ENCODE results near the gene JKAMP. TPM values are rescaled to one million over a fixed set of nuclear protein-coding genes. Genes with fewer than 3 reads are reported as not detected.
A peak's percentile ranks its signal among the peaks of the same experiment; 100 is the strongest.

Gene JKAMP, protein sequence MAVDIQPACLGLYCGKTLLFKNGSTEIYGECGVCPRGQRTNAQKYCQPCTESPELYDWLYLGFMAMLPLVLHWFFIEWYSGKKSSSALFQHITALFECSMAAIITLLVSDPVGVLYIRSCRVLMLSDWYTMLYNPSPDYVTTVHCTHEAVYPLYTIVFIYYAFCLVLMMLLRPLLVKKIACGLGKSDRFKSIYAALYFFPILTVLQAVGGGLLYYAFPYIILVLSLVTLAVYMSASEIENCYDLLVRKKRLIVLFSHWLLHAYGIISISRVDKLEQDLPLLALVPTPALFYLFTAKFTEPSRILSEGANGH
- total RNA-seq (10 to 100 TPM; 21.6 to 67.1 (median 26.1) TPM), polyA plus RNA-seq (10 to 100 TPM; 30.6 to 51.5 TPM)
- long read RNA-seq, donor 1, transcript JKAMP-207 (7 exons, 2,137 nt): minor isoform, 11 of 155 reads
- long read RNA-seq, donor 1, transcript JKAMP-203 (7 exons, 1,636 nt): minor isoform, 26 of 155 reads
- long read RNA-seq, donor 1, transcript JKAMP-201 (7 exons, 1,726 nt): major isoform, 100 of 155 reads
- long read RNA-seq, donor 1, partial matches to known transcripts: 2 of 155 reads
- long read RNA-seq, donor 1, other reads (novel, unspliced or antisense): 10 of 155 reads
- long read RNA-seq, donor 2, transcript JKAMP-201 (7 exons, 1,726 nt): major isoform, 30 of 38 reads
- long read RNA-seq, donor 2, partial matches to known transcripts: 0 of 38 reads
- long read RNA-seq, donor 2, other reads (novel, unspliced or antisense): 0 of 38 reads
- long read RNA-seq, donor 3, transcript JKAMP-203 (7 exons, 1,636 nt): minor isoform, 15 of 79 reads
- long read RNA-seq, donor 3, transcript JKAMP-206 (7 exons, 1,191 nt): minor isoform, 5 of 79 reads
- long read RNA-seq, donor 3, transcript JKAMP-201 (7 exons, 1,726 nt): major isoform, 46 of 79 reads
- long read RNA-seq, donor 3, transcript JKAMP-214 (6 exons, 2,302 nt): minor isoform, 7 of 79 reads
- long read RNA-seq, donor 3, partial matches to known transcripts: 0 of 79 reads
- long read RNA-seq, donor 3, other reads (novel, unspliced or antisense): 6 of 79 reads

DNA sequence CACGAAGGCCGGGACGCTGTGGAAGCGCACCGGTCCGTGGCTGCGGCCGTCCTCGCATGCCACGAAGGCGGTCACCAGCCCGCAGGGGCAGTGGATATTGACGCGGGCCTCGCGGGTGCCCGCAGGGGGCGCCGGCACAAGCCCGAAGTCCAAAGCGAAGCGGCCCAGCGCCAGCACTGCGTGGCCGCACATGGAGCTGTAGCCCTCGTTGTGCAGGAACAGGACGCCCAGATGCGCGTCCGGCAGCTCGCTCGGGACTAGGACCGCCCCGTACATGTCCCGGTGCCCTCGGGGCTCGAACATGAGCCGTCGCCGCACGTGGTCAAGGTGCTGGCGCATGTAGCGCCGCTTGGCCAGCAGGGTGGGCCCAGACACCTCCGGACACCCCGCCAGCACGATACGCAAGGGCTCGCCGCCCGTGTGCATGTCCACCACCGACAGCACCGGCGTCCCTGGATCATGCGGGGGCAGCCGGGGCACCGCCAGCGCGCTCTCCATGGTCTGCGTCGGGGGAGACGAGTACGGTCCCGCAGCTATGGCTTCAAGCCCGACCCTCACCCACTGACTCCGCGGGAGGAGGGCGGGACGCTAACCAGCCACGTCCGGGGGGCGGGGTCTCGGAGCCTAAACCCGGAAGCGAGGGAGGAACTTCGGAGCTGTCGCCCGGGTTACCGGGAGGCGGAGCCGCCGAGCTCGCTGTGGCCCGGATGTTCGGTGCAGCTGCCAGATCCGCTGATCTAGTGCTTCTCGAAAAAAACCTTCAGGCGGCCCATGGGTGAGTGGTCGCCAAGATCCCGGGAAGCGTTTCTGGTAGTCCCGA lies at the start of gene JKAMP, which contains the start of gene L3HYPDH:
TSS of gene JKAMP (plus strand) at position 699 of the 820 bp plus-strand sequence. CDS start at position 772, 73 bp downstream.
TSS of gene L3HYPDH (minus strand) at position 590 of the 820 bp plus-strand sequence. CDS start at position 498, 92 bp downstream.
- 0% methylated on average over 64 to 92 of the region's 92 CpGs for WGBS, 3 donors
- H3K9me3 ChIP-seq: no peaks in the 10 kb centered on the region
- peaks cover 18% of the 10 kb centered on the region for H3K4me1 ChIP-seq (ENCODE audit: insufficient read depth)
- peak; percentile 96 to 99 (median 98) for DNase-seq
- no peaks in the 10 kb centered on the region for H3K27me3 ChIP-seq
- intact Hi-C loops (cut with DNase I): no loop called here
- H3K27ac ChIP-seq: peak within 1 kb of the TSS; percentile 54 to 83
- no peaks in the 10 kb centered on the region for H3K36me3 ChIP-seq
- no peak for TF ChIP-seq EP300 (IDR thresholded peaks at IDR 0.05)
- TF ChIP-seq, protein P1, sequence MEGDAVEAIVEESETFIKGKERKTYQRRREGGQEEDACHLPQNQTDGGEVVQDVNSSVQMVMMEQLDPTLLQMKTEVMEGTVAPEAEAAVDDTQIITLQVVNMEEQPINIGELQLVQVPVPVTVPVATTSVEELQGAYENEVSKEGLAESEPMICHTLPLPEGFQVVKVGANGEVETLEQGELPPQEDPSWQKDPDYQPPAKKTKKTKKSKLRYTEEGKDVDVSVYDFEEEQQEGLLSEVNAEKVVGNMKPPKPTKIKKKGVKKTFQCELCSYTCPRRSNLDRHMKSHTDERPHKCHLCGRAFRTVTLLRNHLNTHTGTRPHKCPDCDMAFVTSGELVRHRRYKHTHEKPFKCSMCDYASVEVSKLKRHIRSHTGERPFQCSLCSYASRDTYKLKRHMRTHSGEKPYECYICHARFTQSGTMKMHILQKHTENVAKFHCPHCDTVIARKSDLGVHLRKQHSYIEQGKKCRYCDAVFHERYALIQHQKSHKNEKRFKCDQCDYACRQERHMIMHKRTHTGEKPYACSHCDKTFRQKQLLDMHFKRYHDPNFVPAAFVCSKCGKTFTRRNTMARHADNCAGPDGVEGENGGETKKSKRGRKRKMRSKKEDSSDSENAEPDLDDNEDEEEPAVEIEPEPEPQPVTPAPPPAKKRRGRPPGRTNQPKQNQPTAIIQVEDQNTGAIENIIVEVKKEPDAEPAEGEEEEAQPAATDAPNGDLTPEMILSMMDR (IDR thresholded peaks at IDR 0.05): peak; percentile 63 to 72 (median 65)
- peak; percentile 74 for TF ChIP-seq POLR2A (IDR thresholded peaks at IDR 0.05)
- H3K4me3 ChIP-seq: peak within 1 kb of the TSS; percentile 72

DNA sequence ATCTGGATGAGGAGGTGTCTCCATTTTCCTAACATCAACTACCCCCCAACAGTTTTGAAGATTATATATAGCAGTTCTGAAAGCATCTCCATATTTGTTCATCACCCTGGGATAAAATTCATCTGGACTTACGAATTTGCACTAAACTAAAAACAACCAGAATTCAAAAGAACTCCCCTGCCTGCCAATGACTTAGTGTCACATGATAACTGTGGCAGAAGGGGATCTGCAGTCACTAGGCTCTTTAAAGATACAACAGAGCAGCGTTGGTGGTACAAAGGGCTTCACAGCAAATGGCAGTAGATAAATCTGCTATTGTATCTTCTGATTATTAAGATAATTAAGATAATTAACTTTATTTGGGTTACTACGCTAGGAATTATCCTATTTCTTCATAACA lies 49.2 kb upstream of the JKAMP start:
- Histone ChIP-seq H3K36me3 (no peaks in the 10 kb centered on the region), H3K9me3 (no peaks in the 10 kb centered on the region), H3K27ac (no peak overlapping the region), H3K27me3 (no peaks in the 10 kb centered on the region), H3K4me3 (no peak overlapping the region), H3K4me1 (ENCODE audit: insufficient read depth) (no peaks in the 10 kb centered on the region)
- intact Hi-C loops (cut with DNase I): no loop called here
- no peak for DNase-seq
- 82 to 88% (median 84%) methylated on average over 3 of the region's 3 CpGs for WGBS, 3 donors
- TF ChIP-seq, protein P1 (IDR thresholded peaks at IDR 0.05): no peak
- TF ChIP-seq POLR2A (IDR thresholded peaks at IDR 0.05) (no peak), EP300 (IDR thresholded peaks at IDR 0.05) (no peak)

DNA sequence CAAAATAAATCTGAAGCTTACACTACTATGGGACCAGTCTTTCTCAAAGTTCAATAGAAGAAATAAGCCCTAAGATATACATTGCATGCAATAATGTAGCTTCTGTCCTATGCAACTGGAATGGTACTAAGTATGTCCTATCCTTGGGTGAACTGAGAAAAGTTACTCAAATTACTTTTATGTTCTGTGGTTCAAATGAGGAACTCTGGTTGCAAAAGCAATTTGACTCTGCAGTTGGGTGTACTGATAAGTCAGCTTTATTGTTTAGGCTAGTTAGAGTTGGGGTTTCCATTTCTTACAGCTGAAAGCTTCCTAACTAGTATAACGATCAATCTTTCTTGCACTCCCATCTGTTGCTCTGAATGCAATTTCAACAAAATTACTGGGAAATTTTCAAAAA lies 48.3 kb upstream of the JKAMP start:
- Histone ChIP-seq H3K36me3 (no peaks in the 10 kb centered on the region), H3K27ac (no peak overlapping the region), H3K9me3 (no peaks in the 10 kb centered on the region), H3K4me3 (no peak overlapping the region), H3K4me1 (ENCODE audit: insufficient read depth) (no peaks in the 10 kb centered on the region), H3K27me3 (no peaks in the 10 kb centered on the region)
- DNase-seq: no peak
- TF ChIP-seq, protein P1 (IDR thresholded peaks at IDR 0.05): no peak
- TF ChIP-seq POLR2A (IDR thresholded peaks at IDR 0.05) (no peak), EP300 (IDR thresholded peaks at IDR 0.05) (no peak)
- WGBS, 3 donors: 76 to 93% (median 82%) methylated on average over 1 of the region's 1 CpG
- intact Hi-C loops (cut with DNase I): no loop called here
